ENCODE results near the gene LRMDA. TPM values are rescaled to one million over a fixed set of nuclear protein-coding genes. Genes with fewer than 3 reads are reported as not detected.

Gene LRMDA
- total and polyA plus RNA-seq, 2 of the 13 experiments (the other 11 are each of a cell fraction or from before 2014, with no cell fraction given) = 13.4 to 22.0 TPM

- Histone ChIP-seq H2AFZ (ENCODE audit: low read length) (no peak overlapping the region), H3K9ac (ENCODE audit: insufficient read depth, low read depth, low read length) (no peak overlapping the region), H3K79me2 (ENCODE audit: insufficient read depth, low read length) (no peaks in the 10 kb centered on the region), H3K36me3 (replicated peaks in 1 of 2; ENCODE audit: control insufficient read depth in 1 of 2, insufficient read depth in 2 of 2, low read length in 2 of 2) (no peaks in the 10 kb centered on the region), H3K4me2 (ENCODE audit: low read depth, low read length) (no peak overlapping the region), H3K4me3 (replicated peaks in 1 of 3; ENCODE audit: insufficient read depth in 1 of 3, low read depth in 2 of 3, low read length in 3 of 3) (no peak overlapping the region), H4K20me1 (ENCODE audit: insufficient read depth, low read length) (no peaks in the 10 kb centered on the region), H3K4me1 (ENCODE audit: insufficient read depth, low read length) (no peaks in the 10 kb centered on the region), H3K9me3 (ENCODE audit: low read length) (no peaks in the 10 kb centered on the region), H3K27ac (ENCODE audit: extremely low read length, insufficient read depth, low read length) (no peak overlapping the region), H3K27me3 (ENCODE audit: control insufficient read depth in 1 of 2, insufficient read depth in 2 of 2, low read length in 2 of 2) (no peaks in the 10 kb centered on the region)
- ChIA-PET POLR2A (no interaction called here), CTCF (ENCODE audit: low intra/inter-chr PET ratio, low total read pairs) (no interaction called here)
- ATAC-seq (no peak), DNase-seq (ENCODE audit: low spot score) (no peak), FAIRE-seq (no peak)
- in situ Hi-C loops (cut with HindIII; ENCODE audit: extremely low pct_ligation_motif_present, low pct_unique_long_range_greater_than_20kb) = no loop called here
- BruUV-seq (replicated peaks) = no TSS peak
- TF ChIP-seq CENPX (CRISPR knock-in tag; IDR thresholded peaks at IDR 0.05) = no peak
- TF ChIP-seq ZNF782 (CRISPR knock-in tag; IDR thresholded peaks at IDR 0.05; ENCODE audit: borderline replicate concordance) = no peak
- no peak for TF ChIP-seq SALL1 (CRISPR knock-in tag; IDR thresholded peaks at IDR 0.05)
- TF ChIP-seq CREBL2 (CRISPR knock-in tag; IDR thresholded peaks at IDR 0.05; ENCODE audit: borderline replicate concordance) = no peak
- no peak for TF ChIP-seq HOXA5 (CRISPR knock-in tag; IDR thresholded peaks at IDR 0.05)
- no peak for TF ChIP-seq CBX2 (IDR thresholded peaks at IDR 0.05; ENCODE audit: low read depth, low read length)
- TF ChIP-seq CBX2 (CRISPR knock-in tag; IDR thresholded peaks at IDR 0.05; ENCODE audit: low read depth) = no peak
- TF ChIP-seq ZNF382 (CRISPR knock-in tag; IDR thresholded peaks at IDR 0.05; ENCODE audit: borderline replicate concordance) = no peak
- no peak for TF ChIP-seq ZNF672 (CRISPR knock-in tag; IDR thresholded peaks at IDR 0.05)
- TF ChIP-seq, protein P1, sequence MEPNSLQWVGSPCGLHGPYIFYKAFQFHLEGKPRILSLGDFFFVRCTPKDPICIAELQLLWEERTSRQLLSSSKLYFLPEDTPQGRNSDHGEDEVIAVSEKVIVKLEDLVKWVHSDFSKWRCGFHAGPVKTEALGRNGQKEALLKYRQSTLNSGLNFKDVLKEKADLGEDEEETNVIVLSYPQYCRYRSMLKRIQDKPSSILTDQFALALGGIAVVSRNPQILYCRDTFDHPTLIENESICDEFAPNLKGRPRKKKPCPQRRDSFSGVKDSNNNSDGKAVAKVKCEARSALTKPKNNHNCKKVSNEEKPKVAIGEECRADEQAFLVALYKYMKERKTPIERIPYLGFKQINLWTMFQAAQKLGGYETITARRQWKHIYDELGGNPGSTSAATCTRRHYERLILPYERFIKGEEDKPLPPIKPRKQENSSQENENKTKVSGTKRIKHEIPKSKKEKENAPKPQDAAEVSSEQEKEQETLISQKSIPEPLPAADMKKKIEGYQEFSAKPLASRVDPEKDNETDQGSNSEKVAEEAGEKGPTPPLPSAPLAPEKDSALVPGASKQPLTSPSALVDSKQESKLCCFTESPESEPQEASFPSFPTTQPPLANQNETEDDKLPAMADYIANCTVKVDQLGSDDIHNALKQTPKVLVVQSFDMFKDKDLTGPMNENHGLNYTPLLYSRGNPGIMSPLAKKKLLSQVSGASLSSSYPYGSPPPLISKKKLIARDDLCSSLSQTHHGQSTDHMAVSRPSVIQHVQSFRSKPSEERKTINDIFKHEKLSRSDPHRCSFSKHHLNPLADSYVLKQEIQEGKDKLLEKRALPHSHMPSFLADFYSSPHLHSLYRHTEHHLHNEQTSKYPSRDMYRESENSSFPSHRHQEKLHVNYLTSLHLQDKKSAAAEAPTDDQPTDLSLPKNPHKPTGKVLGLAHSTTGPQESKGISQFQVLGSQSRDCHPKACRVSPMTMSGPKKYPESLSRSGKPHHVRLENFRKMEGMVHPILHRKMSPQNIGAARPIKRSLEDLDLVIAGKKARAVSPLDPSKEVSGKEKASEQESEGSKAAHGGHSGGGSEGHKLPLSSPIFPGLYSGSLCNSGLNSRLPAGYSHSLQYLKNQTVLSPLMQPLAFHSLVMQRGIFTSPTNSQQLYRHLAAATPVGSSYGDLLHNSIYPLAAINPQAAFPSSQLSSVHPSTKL (CRISPR knock-in tag; IDR thresholded peaks at IDR 0.05) = no peak
- TF ChIP-seq KLF12 (CRISPR knock-in tag; IDR thresholded peaks at IDR 0.05; ENCODE audit: borderline replicate concordance) = no peak
- TF ChIP-seq NRL (CRISPR knock-in tag; IDR thresholded peaks at IDR 0.05; ENCODE audit: borderline replicate concordance) = no peak
- intact Hi-C loops (cut with micrococcal nuclease; ENCODE audit: unreplicated experiment) = no loop called here
- 32% methylated on average over 4 of the region's 4 CpGs for WGBS (ENCODE audit: low lambda C conversion rate)
These were observed 1145.0 kb downstream of the LRMDA start for GRCh38 chr10:76576276-76576962.

All from HepG2 (cell line).